Hippocampal formation (tissue), 2 donors: ENCODE results near the gene OPN3.
A peak's percentile ranks its signal among the peaks of the same experiment; 100 is the strongest.
"Not testable (repeated sequence)": the region's sequence is repeated elsewhere in the genome, so short reads cannot be mapped to it uniquely, and the experiment has no call there.

Experiments used
- DNase-seq, 2 donors: peaks; one replicate each; lab custom pipeline; 2025; lab: John Stamatoyannopoulos, UW

The OPN3 gene, protein sequence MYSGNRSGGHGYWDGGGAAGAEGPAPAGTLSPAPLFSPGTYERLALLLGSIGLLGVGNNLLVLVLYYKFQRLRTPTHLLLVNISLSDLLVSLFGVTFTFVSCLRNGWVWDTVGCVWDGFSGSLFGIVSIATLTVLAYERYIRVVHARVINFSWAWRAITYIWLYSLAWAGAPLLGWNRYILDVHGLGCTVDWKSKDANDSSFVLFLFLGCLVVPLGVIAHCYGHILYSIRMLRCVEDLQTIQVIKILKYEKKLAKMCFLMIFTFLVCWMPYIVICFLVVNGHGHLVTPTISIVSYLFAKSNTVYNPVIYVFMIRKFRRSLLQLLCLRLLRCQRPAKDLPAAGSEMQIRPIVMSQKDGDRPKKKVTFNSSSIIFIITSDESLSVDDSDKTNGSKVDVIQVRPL

DNA sequence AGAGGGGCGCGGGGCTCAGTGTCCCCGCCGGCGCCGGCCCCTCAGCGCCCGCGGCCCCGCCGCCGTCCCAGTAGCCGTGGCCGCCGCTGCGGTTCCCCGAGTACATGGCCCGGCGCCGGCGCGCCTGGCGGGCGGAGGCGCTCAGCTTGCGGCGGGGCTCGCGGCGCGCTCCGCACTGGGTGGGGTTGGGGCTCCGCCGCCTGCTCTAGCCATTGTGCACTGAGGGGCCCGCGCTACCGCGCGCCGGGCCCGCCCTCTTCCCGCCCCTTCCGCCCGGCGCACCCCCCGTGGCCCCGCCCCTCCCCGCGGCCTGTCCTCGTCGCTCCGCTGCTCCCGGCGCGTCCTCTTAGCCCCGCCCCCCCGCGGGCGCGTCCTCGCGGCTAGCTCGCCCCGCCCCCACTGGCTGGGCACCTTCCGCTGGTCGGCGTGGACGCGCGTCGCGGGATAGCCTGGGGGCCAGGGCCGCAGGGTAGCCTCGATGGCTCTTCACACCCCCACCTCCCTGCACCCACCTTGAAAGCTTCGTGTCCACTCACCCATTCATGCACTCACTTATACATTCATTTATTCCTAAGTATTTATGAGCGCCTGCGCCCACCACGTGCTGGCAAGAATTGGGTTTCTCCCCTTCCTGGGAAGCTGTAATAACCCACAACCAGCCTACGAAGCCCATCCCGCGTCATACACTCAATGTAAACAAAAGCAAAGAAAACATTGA, at the start of gene OPN3, which contains the start of gene CHML:
TSS of gene OPN3 (minus strand) at position 221 of the 718 bp plus-strand sequence. CDS start at position 106, 115 bp downstream.
TSS of gene CHML (minus strand) at position 221 of the 718 bp plus-strand sequence. CDS start 4,603 bp downstream, outside the sequence.
- peak; percentile 88 to 89 for DNase-seq

DNA sequence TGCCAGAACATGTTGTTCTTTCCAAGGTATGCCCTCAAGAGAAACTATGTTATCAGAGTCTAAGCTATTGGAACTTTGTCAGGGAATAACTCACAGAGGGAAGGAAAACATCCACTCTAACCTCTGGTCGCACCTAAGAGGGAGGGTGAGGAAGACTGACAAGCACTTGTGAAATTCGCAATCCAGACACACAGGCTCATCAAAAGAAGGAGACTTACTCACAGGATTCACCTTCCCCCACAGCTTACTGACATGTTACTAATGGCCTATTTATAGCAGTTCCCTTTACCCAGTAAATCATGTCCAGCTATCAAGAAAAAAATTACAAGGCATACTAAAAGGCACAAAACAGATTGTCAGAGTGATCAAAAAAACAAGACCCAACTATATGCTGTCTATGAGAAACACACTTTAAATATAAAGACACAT, 48.8 kb upstream of the OPN3 start:
- no peak for DNase-seq

- DNase-seq, result no peak
Observed at GRCh38 chr1:241684108-241684507, 43.9 kb upstream of the OPN3 start.

- no peak for DNase-seq
Observed at GRCh38 chr1:241682921-241683320, 42.8 kb upstream of the OPN3 start.

GRCh38 chr1:241681861-241682448, 41.8 kb upstream of the OPN3 start:
- not testable (repeated sequence) for DNase-seq

- DNase-seq, result no peak
Observed at GRCh38 chr1:241679961-241680360, 39.8 kb upstream of the OPN3 start.

GRCh38 chr1:241679404-241679803, 39.2 kb upstream of the OPN3 start:
- no peak for DNase-seq

DNA sequence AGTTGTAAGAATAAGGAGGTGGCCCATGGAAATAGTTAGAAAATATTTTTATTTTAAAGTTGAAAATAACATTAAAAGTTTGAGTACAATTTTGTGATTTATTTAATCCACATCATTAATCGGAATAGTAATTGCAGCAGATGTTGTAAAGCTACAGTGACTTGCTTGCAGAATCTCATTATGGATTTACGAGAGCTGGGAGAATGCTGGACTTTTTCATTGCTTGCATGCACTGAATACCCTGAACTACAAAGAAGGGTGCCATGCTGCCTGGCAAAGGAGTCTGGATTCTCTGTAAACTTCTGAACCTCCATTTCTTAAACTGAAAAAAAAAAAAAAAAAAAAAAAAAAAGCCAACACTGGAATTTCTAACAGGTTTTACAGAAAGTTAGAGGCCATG, 38.4 kb upstream of the OPN3 start:
- DNase-seq, result no peak

- no peak for DNase-seq
Observed at GRCh38 chr1:241677201-241677600, 37.0 kb upstream of the OPN3 start.

- DNase-seq, result no peak
Observed at GRCh38 chr1:241675983-241676382, 35.8 kb upstream of the OPN3 start.

- no peak for DNase-seq
Observed at GRCh38 chr1:241674805-241675384, 34.7 kb upstream of the OPN3 start.

- no peak for DNase-seq
Observed at GRCh38 chr1:241672301-241672700, 32.1 kb upstream of the OPN3 start.

DNA sequence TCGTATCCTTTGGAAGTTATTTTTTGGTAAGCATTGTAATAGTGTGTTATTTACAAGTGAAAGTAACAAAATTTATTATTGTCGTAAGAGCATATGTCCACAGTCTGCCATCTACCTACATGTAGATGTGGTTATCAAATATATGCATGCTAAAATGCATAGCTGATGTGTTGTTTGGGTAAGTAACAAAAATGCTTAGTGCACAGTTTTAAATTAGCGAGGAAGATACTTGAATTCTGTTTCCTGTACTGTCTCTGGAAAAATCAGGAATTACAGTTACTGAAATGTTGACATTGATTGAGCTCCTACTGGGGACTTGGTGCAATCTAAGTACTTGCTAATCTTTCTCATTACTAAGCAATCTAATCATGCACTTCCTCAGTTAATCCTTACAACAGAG, 26.2 kb upstream of the OPN3 start:
- DNase-seq, result no peak

DNA sequence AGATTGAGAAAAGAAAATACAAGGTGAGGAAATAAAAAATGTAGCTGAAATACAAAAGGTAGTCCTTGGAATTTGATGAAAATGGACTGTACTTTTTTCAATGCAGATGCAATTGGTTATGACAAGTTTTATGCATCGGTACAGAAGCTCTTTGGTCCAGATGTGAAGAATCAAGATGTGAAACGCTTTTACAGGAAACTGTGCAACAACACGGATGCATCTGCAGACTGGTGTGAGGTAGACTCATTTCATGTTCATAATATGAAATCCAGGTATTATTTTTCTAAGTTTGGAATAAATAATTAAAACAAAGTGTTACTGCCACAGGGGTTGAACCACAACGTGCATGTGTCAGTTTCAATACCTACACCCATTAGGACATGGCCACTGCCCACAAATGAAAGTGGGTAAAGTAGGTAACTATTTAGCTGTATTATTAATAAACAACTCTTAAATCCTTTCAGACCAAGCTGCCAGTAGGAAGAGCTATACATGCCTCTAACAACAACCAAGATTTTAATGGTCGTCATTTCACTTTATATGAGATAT, 20.3 kb upstream of the OPN3 start:
- DNase-seq, result no peak

GRCh38 chr1:241659016-241659415, 18.8 kb upstream of the OPN3 start:
- DNase-seq, result not testable (repeated sequence)

DNA sequence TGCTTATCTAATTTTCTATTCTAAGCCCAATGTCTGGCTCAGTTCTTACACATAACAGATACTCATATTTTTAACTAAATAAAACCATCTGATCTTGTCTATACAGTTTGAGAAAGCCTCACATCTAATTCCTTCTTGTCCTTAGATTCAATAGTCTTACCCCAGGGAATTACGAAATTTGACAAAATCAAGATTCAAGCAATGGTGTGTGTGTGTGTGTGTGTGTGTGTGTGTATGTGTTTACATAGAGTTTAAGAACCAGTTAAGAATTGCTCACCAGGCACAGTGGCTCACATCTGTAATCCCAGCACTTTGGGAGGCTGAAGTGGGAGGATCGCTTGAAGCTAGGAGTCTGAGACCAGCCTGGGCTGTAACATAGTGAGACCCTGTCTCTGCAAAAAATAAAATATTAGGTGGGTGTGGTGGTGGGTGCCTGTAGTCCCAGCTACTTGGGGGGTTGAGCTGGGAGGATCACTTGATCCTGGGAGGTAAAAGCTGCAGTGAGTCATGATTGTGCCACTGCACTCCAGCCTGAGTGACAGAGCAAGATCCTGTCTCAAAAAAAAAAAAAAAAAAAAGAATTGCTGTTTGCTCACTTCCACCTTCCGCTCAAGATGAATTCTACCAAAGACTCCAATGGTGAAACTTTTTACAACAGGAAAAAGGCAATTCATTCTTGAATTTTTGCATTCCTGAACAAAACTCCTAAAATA, 18.1 kb upstream of the OPN3 start:
- no peak for DNase-seq

- DNase-seq, result no peak
Observed at GRCh38 chr1:241654641-241655040, 14.5 kb upstream of the OPN3 start.

- DNase-seq, result no peak
Observed at GRCh38 chr1:241654019-241654418, 13.8 kb upstream of the OPN3 start.

DNA sequence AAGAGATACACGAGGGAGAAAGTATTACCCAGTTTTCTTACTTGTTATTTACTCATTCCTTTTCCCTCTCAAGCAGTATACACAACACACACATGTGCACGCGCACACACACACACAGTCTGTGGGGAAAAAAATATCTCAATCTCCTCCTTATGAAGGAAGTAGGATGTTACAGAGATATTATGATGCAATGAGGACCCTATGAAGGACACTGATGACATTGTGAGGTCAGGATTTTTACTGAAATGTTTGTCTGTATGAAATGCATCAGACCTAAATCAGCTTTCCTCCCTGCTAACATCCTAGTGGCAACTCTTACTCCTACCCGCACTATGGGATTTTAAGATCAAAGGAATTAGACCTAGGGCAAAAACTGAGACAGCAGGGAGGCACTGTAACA, 11.8 kb upstream of the OPN3 start, which contains the start of gene WDR64:
TSS of gene WDR64 (plus strand) at position 270 of the 400 bp plus-strand sequence. CDS start 204 bp downstream, outside the sequence.
- no peak for DNase-seq

GRCh38 chr1:241648159-241648558, 8.0 kb upstream of the OPN3 start:
- DNase-seq, result no peak

DNA sequence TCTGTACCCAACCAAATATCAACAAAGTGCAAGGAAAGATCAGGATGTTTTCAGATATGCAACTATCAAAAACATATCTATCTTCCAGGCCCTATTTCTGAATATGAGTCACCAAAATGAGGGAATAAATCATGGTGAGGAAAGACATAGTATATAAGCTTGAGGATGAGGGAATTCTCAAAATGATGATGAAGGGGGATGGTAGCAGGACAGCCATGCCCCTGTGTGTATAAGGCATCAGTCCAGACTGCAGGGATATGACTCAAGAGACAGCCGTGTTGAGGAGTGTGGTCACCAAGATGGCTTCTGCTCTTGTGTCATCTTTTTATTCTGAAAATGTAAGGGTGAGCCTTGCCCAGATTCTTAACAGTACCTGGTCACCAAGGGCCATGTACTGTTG, 7.5 kb upstream of the OPN3 start:
- no peak for DNase-seq
